Measurements from ENCODE around the gene RRAS2.

DNA sequence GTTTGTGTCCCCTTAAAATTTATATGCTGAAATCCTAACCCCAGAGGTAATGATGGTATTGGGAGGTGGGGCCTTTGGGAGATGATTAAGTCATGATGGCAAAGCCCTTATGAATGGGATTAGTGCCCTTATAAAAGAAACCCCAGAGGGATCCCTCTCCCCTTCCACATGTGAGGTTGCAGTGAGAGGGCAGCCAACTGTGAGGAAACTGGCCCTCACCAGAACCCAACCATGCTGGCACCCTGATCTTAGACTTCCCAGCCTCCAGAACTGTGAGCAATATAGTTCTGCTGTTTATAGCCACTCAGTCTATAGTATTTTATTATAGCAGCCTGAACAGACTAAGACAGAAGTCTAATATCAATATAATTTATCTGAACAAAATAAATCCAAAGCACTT lies 27.1 kb upstream of the RRAS2 start:
- TF ChIP-seq, protein P1, sequence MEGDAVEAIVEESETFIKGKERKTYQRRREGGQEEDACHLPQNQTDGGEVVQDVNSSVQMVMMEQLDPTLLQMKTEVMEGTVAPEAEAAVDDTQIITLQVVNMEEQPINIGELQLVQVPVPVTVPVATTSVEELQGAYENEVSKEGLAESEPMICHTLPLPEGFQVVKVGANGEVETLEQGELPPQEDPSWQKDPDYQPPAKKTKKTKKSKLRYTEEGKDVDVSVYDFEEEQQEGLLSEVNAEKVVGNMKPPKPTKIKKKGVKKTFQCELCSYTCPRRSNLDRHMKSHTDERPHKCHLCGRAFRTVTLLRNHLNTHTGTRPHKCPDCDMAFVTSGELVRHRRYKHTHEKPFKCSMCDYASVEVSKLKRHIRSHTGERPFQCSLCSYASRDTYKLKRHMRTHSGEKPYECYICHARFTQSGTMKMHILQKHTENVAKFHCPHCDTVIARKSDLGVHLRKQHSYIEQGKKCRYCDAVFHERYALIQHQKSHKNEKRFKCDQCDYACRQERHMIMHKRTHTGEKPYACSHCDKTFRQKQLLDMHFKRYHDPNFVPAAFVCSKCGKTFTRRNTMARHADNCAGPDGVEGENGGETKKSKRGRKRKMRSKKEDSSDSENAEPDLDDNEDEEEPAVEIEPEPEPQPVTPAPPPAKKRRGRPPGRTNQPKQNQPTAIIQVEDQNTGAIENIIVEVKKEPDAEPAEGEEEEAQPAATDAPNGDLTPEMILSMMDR (conservative IDR thresholded peaks at IDR 0.05; ENCODE audit: low read depth, low read length), result no peak
- TF ChIP-seq RCOR1 (IDR thresholded peaks at IDR 0.05; ENCODE audit: insufficient replicate concordance, low read length) (no peak), NFE2L2 (IDR thresholded peaks at IDR 0.05; ENCODE audit: low read depth, low read length) (no peak), MXI1 (IDR thresholded peaks at IDR 0.05; ENCODE audit: borderline replicate concordance, low read depth, low read length) (no peak), MAZ (IDR thresholded peaks at IDR 0.05; ENCODE audit: borderline replicate concordance, low read depth, low read length) (no peak), CEBPB (IDR thresholded peaks at IDR 0.05; ENCODE audit: low read depth, low read length) (no peak), FOS (IDR thresholded peaks at IDR 0.05; ENCODE audit: low read depth, low read length) (no peak), SMC3 (IDR thresholded peaks at IDR 0.05; ENCODE audit: low read depth, low read length) (no peak), POLR2A (IDR thresholded peaks at IDR 0.05; ENCODE audit: low read depth, low read length) (no peak), RAD21 (IDR thresholded peaks at IDR 0.05; ENCODE audit: low read length) (no peak)
- TF ChIP-seq, protein P2, sequence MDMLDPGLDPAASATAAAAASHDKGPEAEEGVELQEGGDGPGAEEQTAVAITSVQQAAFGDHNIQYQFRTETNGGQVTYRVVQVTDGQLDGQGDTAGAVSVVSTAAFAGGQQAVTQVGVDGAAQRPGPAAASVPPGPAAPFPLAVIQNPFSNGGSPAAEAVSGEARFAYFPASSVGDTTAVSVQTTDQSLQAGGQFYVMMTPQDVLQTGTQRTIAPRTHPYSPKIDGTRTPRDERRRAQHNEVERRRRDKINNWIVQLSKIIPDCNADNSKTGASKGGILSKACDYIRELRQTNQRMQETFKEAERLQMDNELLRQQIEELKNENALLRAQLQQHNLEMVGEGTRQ (IDR thresholded peaks at IDR 0.05; ENCODE audit: low read depth, low read length), result no peak
- TF ChIP-seq, protein P3, sequence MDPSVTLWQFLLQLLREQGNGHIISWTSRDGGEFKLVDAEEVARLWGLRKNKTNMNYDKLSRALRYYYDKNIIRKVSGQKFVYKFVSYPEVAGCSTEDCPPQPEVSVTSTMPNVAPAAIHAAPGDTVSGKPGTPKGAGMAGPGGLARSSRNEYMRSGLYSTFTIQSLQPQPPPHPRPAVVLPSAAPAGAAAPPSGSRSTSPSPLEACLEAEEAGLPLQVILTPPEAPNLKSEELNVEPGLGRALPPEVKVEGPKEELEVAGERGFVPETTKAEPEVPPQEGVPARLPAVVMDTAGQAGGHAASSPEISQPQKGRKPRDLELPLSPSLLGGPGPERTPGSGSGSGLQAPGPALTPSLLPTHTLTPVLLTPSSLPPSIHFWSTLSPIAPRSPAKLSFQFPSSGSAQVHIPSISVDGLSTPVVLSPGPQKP (IDR thresholded peaks at IDR 0.05; ENCODE audit: borderline replicate concordance, low read depth, low read length), result no peak
